Trophoblast cell (in vitro differentiated cells and primary cell): ENCODE results near the gene ESR1.
A peak's percentile ranks its signal among the peaks of the same experiment; 100 is the strongest.

ENCODE experiments used
- DNase-seq, 2 donors: peaks; one replicate each; pipeline ENCODE4 v3.0.0-alpha.2; 2016
- H2AFZ ChIP-seq: 2 replicates; pipeline ENCODE4 v1.6.1; 2013; ENCODE audit warnings: low read length, moderate library complexity, mild to moderate bottlenecking; ENCODE audit not compliant: insufficient read depth, poor library complexity
- H2AK5ac ChIP-seq: 2 replicates; pipeline ENCODE4 v1.6.1; 2013; ENCODE audit warnings: mild to moderate bottlenecking, low read length
- H2BK120ac ChIP-seq: 2 replicates; pipeline ENCODE4 v1.6.1; 2013; ENCODE audit warnings: low read length, mild to moderate bottlenecking, moderate library complexity; ENCODE audit not compliant: insufficient read depth, poor library complexity
- H2BK12ac ChIP-seq: 2 replicates; pipeline ENCODE4 v1.6.1; 2013; ENCODE audit warnings: mild to moderate bottlenecking, low read length, moderate library complexity
- H2BK5ac ChIP-seq: 2 replicates; pipeline ENCODE4 v1.6.1; 2013; ENCODE audit warnings: low read length, low read depth, moderate library complexity, mild to moderate bottlenecking; ENCODE audit not compliant: poor library complexity
- H3K14ac ChIP-seq: 2 replicates; pipeline ENCODE4 v1.6.1; 2013; ENCODE audit warnings: mild to moderate bottlenecking, low read length
- H3K18ac ChIP-seq: 2 replicates; pipeline ENCODE4 v1.6.1; 2013; ENCODE audit warnings: mild to moderate bottlenecking, low read length
- H3K23ac ChIP-seq: 2 replicates; pipeline ENCODE4 v1.6.1; 2013; ENCODE audit warnings: low read length
- H3K27ac ChIP-seq: 2 replicates; pipeline ENCODE4 v1.5.1; 2013; ENCODE audit warnings: low read depth, mild to moderate bottlenecking, inconsistent platforms, low read length, moderate library complexity
- H3K27me3 ChIP-seq: 2 replicates; pipeline ENCODE4 v1.6.1; 2013; ENCODE audit warnings: inconsistent platforms, mild to moderate bottlenecking, low read length, moderate library complexity; ENCODE audit not compliant: insufficient read depth
- H3K36me3 ChIP-seq, 2 experiments: 1 replicate in 1 of 2; 2 replicates in 1 of 2; pipeline ENCODE4 v1.6.1; 2013; ENCODE audit warnings: low read length in 2 of 2, mild to moderate bottlenecking in 2 of 2, moderate library complexity in 1 of 2; ENCODE audit not compliant: insufficient read depth in 2 of 2, control insufficient read depth in 1 of 2
- H3K4ac ChIP-seq: 2 replicates; pipeline ENCODE4 v1.6.1; 2013; ENCODE audit warnings: low read depth, mild to moderate bottlenecking, low read length, moderate library complexity
- H3K4me1 ChIP-seq, 2 experiments: 1 replicate in 1 of 2; 2 replicates in 1 of 2; pipeline ENCODE4 v1.6.1; 2013; ENCODE audit warnings: low read length in 2 of 2, mild to moderate bottlenecking in 2 of 2, moderate library complexity in 1 of 2; ENCODE audit not compliant: insufficient read depth in 2 of 2, control insufficient read depth in 1 of 2
- H3K4me2 ChIP-seq: 2 replicates; pipeline ENCODE4 v1.6.1; 2013; ENCODE audit warnings: inconsistent platforms, mild to moderate bottlenecking, low read length, moderate library complexity
- H3K4me3 ChIP-seq: 2 replicates; pipeline ENCODE4 v1.5.1; 2013; ENCODE audit warnings: mild to moderate bottlenecking, low read depth, low read length, inconsistent platforms
- H3K79me1 ChIP-seq: one replicate; pipeline ENCODE4 v1.6.1; 2013; ENCODE audit warnings: low read length
- H3K79me2 ChIP-seq: 2 replicates; pipeline ENCODE4 v1.6.1; 2013; ENCODE audit warnings: low read length, mild to moderate bottlenecking; ENCODE audit not compliant: control insufficient read depth, insufficient read depth, poor library complexity
- H3K9ac ChIP-seq: 2 replicates; pipeline ENCODE4 v1.6.1; 2013; ENCODE audit warnings: mild to moderate bottlenecking, low read length
- H3K9me3 ChIP-seq: 2 replicates; pipeline ENCODE4 v1.6.1; 2013; ENCODE audit warnings: low read depth, mild to moderate bottlenecking, control low read depth, inconsistent platforms, low read length; ENCODE audit not compliant: insufficient read depth
- H4K12ac ChIP-seq: 2 replicates; pipeline ENCODE4 v1.6.1; 2013; ENCODE audit warnings: low read depth, mild to moderate bottlenecking, low read length, moderate library complexity
- H4K8ac ChIP-seq: 2 replicates; pipeline ENCODE4 v1.6.1; 2013; ENCODE audit warnings: low read depth, mild to moderate bottlenecking, low read length, moderate library complexity
- H4K91ac ChIP-seq: one replicate; pipeline ENCODE4 v1.6.1; 2013; ENCODE audit warnings: low read depth, mild to moderate bottlenecking, low read length, moderate library complexity
- WGBS: extraction: QIAGEN DNeasy Blood & Tissue Kit; methylation state at CpG from one replicate; pipeline ENCODE4 v1.1.7; 2013; ENCODE audit warnings: missing lambda C conversion rate; ENCODE audit not compliant: insufficient read length, insufficient coverage; ENCODE audit errors: extremely low coverage; 5-methylcytosine and 5-hydroxymethylcytosine counted together

ESR1 gene

DNA sequence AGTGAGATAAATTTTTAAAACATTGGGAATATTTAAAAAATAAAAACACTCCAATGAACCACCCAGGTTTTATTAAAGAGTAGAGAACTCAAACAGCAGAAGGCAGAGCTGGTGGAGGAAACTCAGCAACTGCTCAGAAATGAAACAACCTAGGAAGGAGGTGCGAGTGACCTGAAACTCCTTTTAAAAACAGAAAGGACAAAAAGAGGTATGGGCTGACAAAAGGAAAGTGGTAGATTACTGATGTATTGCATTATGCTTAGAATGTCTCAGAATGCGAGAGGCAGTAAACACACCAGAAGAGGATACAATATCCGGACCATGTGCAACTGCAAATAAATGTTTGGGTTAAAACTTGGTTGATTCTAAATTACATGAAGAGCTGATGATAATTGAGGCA, 97.6 kb downstream of the ESR1 start:
- Histone ChIP-seq H2AK5ac (no peak overlapping the region), H3K27ac (no peak overlapping the region), H3K18ac (no peak overlapping the region), H3K4me3 (no peak overlapping the region), H4K12ac (no peak overlapping the region), H2BK120ac (no peak overlapping the region), H2AFZ (no peak overlapping the region), H3K4me2 (no peak overlapping the region), H3K4me1 (no peaks in the 10 kb centered on the region), H4K91ac (no peak overlapping the region), H3K36me3 (no peaks in the 10 kb centered on the region), H4K8ac (no peak overlapping the region), H2BK5ac (no peak overlapping the region), H3K79me1 (no peaks in the 10 kb centered on the region), H3K9me3 (peaks cover 5% of the 10 kb centered on the region), H3K23ac (no peak overlapping the region), H3K27me3 (no peaks in the 10 kb centered on the region), H3K9ac (no peak overlapping the region), H3K79me2 (no peaks in the 10 kb centered on the region), H2BK12ac (no peak overlapping the region), H3K14ac (no peak overlapping the region), H3K4ac (no peak overlapping the region)
- DNase-seq: no peak
- WGBS: no CpG with 5 or more reads among the region's 3 CpGs

DNA sequence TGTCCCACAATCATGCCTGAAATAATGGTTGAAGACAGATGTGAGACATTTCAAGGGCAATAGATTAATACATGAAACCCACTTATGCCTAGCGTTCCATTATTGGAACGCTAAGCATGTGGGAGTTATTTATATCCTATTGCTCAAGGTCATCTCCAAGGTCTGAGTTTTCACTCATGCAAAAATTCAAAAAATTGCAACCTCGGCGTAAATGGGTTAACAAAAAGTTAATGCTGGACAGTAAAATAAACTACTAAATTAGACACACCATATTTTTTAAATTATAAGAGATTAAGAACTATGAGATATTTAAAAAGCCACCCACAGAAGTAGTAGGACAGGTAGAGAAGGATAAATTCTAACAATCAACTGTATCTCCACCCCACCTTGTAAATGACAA, 98.4 kb downstream of the ESR1 start:
- Histone ChIP-seq H4K8ac (no peak overlapping the region), H4K12ac (no peak overlapping the region), H2AFZ (no peak overlapping the region), H2BK12ac (no peak overlapping the region), H3K4me1 (no peaks in the 10 kb centered on the region), H3K79me1 (no peaks in the 10 kb centered on the region), H2BK5ac (no peak overlapping the region), H2AK5ac (no peak overlapping the region), H4K91ac (no peak overlapping the region), H3K4me3 (no peak overlapping the region), H3K27me3 (no peaks in the 10 kb centered on the region), H2BK120ac (no peak overlapping the region), H3K4me2 (no peak overlapping the region), H3K9me3 (peaks cover 3% of the 10 kb centered on the region), H3K23ac (no peak overlapping the region), H3K36me3 (no peaks in the 10 kb centered on the region), H3K79me2 (no peaks in the 10 kb centered on the region), H3K9ac (no peak overlapping the region), H3K4ac (no peak overlapping the region), H3K14ac (no peak overlapping the region), H3K18ac (no peak overlapping the region), H3K27ac (no peak overlapping the region)
- no peak for DNase-seq
- no CpG with 5 or more reads among the region's 4 CpGs for WGBS

DNA sequence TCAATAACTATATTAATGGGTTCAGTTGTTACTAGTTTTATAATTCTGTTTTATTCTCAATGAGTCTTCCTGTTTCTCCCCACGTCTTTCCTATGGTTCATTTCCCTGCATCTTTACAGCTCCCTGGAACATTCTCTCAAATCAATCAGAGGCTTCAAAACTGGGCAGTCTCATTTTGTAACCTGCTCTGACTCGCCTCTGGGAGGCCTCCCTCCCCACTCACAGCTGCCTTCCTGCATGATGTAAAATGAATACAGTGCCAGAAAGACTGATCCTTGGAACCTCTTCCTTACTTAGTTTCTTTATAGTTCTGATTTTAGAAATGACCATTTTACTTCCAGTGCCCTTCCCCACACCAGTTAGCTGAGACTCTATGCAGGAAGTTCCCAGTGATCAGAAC, 103.9 kb downstream of the ESR1 start:
- no peak overlapping the region for H3K18ac ChIP-seq
- WGBS: no CpG with 5 or more reads among the region's 2 CpGs
- no peaks in the 10 kb centered on the region for H3K27me3 ChIP-seq

DNA sequence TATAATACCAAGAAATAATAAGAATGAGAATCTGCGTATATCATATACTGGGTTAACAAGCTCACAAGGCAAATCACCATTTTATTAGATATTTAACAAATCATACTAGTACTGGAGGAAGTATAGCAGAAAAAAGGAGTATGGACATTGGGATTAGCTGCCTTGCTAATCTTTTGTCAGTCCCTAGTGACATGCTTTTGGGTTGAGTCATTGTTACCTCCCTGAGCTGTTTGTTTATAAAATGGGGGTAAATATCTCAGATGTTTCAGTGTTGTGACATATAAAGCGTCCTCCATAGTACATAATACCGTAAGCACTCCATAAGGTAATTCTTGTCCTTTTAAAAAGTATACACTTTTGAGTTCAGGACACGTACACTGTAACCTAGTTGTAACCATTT, 107.0 kb downstream of the ESR1 start:
- H3K9me3 ChIP-seq: no peaks in the 10 kb centered on the region
- no peaks in the 10 kb centered on the region for H3K79me2 ChIP-seq
- H3K23ac ChIP-seq: no peak overlapping the region
- no peak overlapping the region for H3K27ac ChIP-seq
- no peaks in the 10 kb centered on the region for H3K36me3 ChIP-seq
- H4K12ac ChIP-seq: no peak overlapping the region
- H4K91ac ChIP-seq: no peak overlapping the region
- no peak overlapping the region for H2AFZ ChIP-seq
- no peaks in the 10 kb centered on the region for H3K27me3 ChIP-seq
- H2BK5ac ChIP-seq: no peak overlapping the region
- no peak overlapping the region for H3K9ac ChIP-seq
- no CpG with 5 or more reads among the region's 4 CpGs for WGBS
- no peaks in the 10 kb centered on the region for H3K79me1 ChIP-seq
- H4K8ac ChIP-seq: no peak overlapping the region
- no peak overlapping the region for H3K18ac ChIP-seq
- peak; percentile 38 to 85 for DNase-seq
- no peak overlapping the region for H3K4me3 ChIP-seq
- no peaks in the 10 kb centered on the region for H3K4me1 ChIP-seq
- H2BK120ac ChIP-seq: no peak overlapping the region
- H2BK12ac ChIP-seq: no peak overlapping the region
- H3K14ac ChIP-seq: no peak overlapping the region
- H3K4me2 ChIP-seq: no peak overlapping the region
- H2AK5ac ChIP-seq: no peak overlapping the region
- no peak overlapping the region for H3K4ac ChIP-seq

More for the DNA sequence above, 103.9 kb downstream of the ESR1 start:
- no peak for DNase-seq
- Histone ChIP-seq H3K4me3 (no peak overlapping the region), H3K27ac (no peak overlapping the region), H3K79me1 (no peaks in the 10 kb centered on the region), H4K8ac (no peak overlapping the region), H3K14ac (no peak overlapping the region), H3K9ac (no peak overlapping the region), H3K23ac (no peak overlapping the region), H3K4ac (no peak overlapping the region), H4K91ac (no peak overlapping the region), H2BK12ac (no peak overlapping the region), H2BK120ac (no peak overlapping the region), H3K4me1 (no peaks in the 10 kb centered on the region), H2AK5ac (no peak overlapping the region), H2BK5ac (no peak overlapping the region), H3K79me2 (no peaks in the 10 kb centered on the region), H4K12ac (no peak overlapping the region), H2AFZ (no peak overlapping the region), H3K4me2 (no peak overlapping the region), H3K9me3 (no peaks in the 10 kb centered on the region), H3K36me3 (no peaks in the 10 kb centered on the region)
